ENCODE results near the gene TLL1. TPM values are rescaled to one million over a fixed set of nuclear protein-coding genes. Genes with fewer than 3 reads are reported as not detected.

Gene TLL1
- polyA plus RNA-seq, 2 donors: 0.35 to 0.41 TPM

- Histone ChIP-seq H3K36me3 (ENCODE audit: control insufficient read depth in 2 of 2, insufficient read depth in 2 of 2, low read length in 1 of 2) (no peaks in the 10 kb centered on the region), H3K27ac (ENCODE audit: low read depth in 2 of 2, low read length in 1 of 2) (no peak overlapping the region), H3K9me3 (ENCODE audit: control insufficient read depth in 2 of 2, insufficient read depth in 1 of 2, low read depth in 1 of 2, low read length in 1 of 2) (no peaks in the 10 kb centered on the region), H3K4me3 (ENCODE audit: low read depth in 1 of 2, low read length in 2 of 2) (no peak overlapping the region), H3K27me3 (ENCODE audit: control insufficient read depth in 1 of 2, insufficient read depth in 2 of 2, low read length in 2 of 2) (no peaks in the 10 kb centered on the region), H3K4me1 (ENCODE audit: control insufficient read depth in 2 of 2, insufficient read depth in 2 of 2, low read length in 1 of 2) (no peaks in the 10 kb centered on the region)
- WGBS, 2 donors: 85 to 87% methylated on average over 6 of the region's 6 CpGs
Observed at GRCh38 chr4:166143227-166143626, 270.2 kb downstream of the TLL1 start.

DNA sequence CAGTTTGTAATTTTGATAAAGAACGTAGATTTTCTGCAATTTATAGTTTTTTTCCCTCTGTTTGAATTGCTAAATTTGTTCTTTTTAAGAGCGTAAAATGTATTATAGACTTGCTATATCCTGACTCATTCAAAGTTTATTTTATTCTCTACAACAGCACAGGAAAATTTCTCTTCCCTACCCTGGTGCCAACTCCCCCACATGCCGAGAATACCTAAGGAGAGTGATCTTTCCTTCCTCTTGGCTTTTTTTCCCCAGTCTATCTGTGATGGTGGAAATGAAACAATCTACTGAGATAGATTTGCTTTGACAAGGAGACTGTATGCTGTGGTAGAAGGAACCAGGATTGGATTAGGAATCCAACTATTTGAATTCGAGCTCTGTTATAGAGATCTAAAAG is 271.6 kb downstream of the TLL1 start:
- H3K27me3 ChIP-seq (ENCODE audit: control insufficient read depth in 1 of 2, insufficient read depth in 2 of 2, low read length in 2 of 2): no peaks in the 10 kb centered on the region
- H3K27ac ChIP-seq (ENCODE audit: low read depth in 2 of 2, low read length in 1 of 2): no peak overlapping the region
- H3K4me1 ChIP-seq (ENCODE audit: control insufficient read depth in 2 of 2, insufficient read depth in 2 of 2, low read length in 1 of 2): no peaks in the 10 kb centered on the region
- no peak overlapping the region for H3K4me3 ChIP-seq (ENCODE audit: low read depth in 1 of 2, low read length in 2 of 2)
- no peaks in the 10 kb centered on the region for H3K9me3 ChIP-seq (ENCODE audit: control insufficient read depth in 2 of 2, insufficient read depth in 1 of 2, low read depth in 1 of 2, low read length in 1 of 2)
- WGBS, 2 donors: 59 to 73% methylated on average over 4 of the region's 4 CpGs
- no peaks in the 10 kb centered on the region for H3K36me3 ChIP-seq (ENCODE audit: control insufficient read depth in 2 of 2, insufficient read depth in 2 of 2, low read length in 1 of 2)

- H3K36me3 ChIP-seq (ENCODE audit: control insufficient read depth in 2 of 2, insufficient read depth in 2 of 2, low read length in 1 of 2): no peaks in the 10 kb centered on the region
- 67 to 70% methylated on average over 6 of the region's 6 CpGs for WGBS, 2 donors
- H3K4me3 ChIP-seq (ENCODE audit: low read depth in 1 of 2, low read length in 2 of 2): no peak overlapping the region
- no peaks in the 10 kb centered on the region for H3K9me3 ChIP-seq (ENCODE audit: control insufficient read depth in 2 of 2, insufficient read depth in 1 of 2, low read depth in 1 of 2, low read length in 1 of 2)
- no peak overlapping the region for H3K27ac ChIP-seq (ENCODE audit: low read depth in 2 of 2, low read length in 1 of 2)
- no peaks in the 10 kb centered on the region for H3K27me3 ChIP-seq (ENCODE audit: control insufficient read depth in 1 of 2, insufficient read depth in 2 of 2, low read length in 2 of 2)
- no peaks in the 10 kb centered on the region for H3K4me1 ChIP-seq (ENCODE audit: control insufficient read depth in 2 of 2, insufficient read depth in 2 of 2, low read length in 1 of 2)
Observed at GRCh38 chr4:166146806-166147540, 273.9 kb downstream of the TLL1 start.

Measured in esophagus (tissue), 2 donors.